ENCODE results near the gene SGMS1. TPM values are rescaled to one million over a fixed set of nuclear protein-coding genes. Genes with fewer than 3 reads are reported as not detected.

Gene SGMS1
- total RNA-seq, 4 donors from 2014 or later, result 80.8 to 98.9 (median 90.7) TPM

- H3K4me3 ChIP-seq (replicated peaks in 1 of 3), result no peak overlapping the region
- H3K9me3 ChIP-seq, result no peaks in the 10 kb centered on the region
- peak overlapping the region; percentile 48 to 81 (median 77) for H3K27ac ChIP-seq
- intact Hi-C loops (cut with DNase I), result no loop called here
- TF ChIP-seq POLR2A (IDR thresholded peaks at IDR 0.05) (no peak), CTCF (IDR thresholded peaks at IDR 0.05) (no peak)
- H3K4me1 ChIP-seq, result peaks cover 26 to 33% of the 10 kb centered on the region in 2 donors
- peak; percentile 20 to 35 for DNase-seq
- H3K36me3 ChIP-seq, result no peaks in the 10 kb centered on the region
- WGBS, 2 donors, result 27 to 38% methylated on average over 5 of the region's 5 CpGs
- no peaks in the 10 kb centered on the region for H3K27me3 ChIP-seq
Measured at GRCh38 chr10:50561266-50561665, 62.5 kb downstream of the SGMS1 start.

DNA sequence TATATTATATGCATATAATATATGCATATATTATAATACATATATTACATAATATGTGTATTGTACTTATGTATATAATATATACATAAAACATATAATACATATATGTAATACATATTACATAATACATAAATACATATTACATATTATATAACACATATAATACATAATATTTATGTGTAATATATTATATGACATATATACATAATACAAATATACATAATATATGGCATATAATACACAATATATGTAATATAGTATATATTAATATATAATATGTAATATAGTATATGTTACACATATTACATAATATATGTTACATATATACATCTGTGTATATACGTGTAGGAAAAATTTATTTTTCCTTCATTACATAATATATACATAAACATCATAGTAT is 63.4 kb downstream of the SGMS1 start:
- Histone ChIP-seq H3K27ac (peak overlapping the region in 2 of 3 donors; percentile 77 to 81), H3K27me3 (no peaks in the 10 kb centered on the region), H3K9me3 (no peaks in the 10 kb centered on the region), H3K4me1 (peaks cover 28 to 39% of the 10 kb centered on the region in 2 donors), H3K4me3 (replicated peaks in 1 of 3) (no peak overlapping the region), H3K36me3 (no peaks in the 10 kb centered on the region)
- TF ChIP-seq POLR2A (IDR thresholded peaks at IDR 0.05), result no peak
- TF ChIP-seq CTCF (IDR thresholded peaks at IDR 0.05), result no peak
- intact Hi-C loops (cut with DNase I), result no loop called here
- no peak for DNase-seq
- WGBS, 2 donors, result 87 to 94% methylated on average over 1 of the region's 1 CpG

DNA sequence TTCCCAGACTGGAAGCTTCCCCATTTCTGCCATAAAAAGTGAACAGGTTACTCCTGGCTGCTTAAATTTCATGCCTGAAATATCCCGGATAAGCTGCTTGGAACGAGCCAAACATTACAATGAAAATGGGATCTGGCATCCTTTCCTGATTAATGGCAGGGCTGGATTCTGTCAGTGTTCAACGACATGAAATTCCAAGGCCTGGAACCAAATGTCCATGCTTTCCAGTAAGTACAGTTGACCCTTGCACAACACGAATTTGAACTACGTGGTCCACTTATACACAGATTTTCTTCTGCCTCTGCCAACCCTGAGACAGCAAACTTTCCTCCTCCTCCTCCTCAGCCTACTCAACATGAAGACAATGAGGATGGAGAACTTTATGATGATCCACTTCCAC is 65.4 kb downstream of the SGMS1 start:
- H3K36me3 ChIP-seq, result no peaks in the 10 kb centered on the region
- H3K27me3 ChIP-seq, result no peaks in the 10 kb centered on the region
- peaks cover 46 to 52% of the 10 kb centered on the region in 2 donors for H3K4me1 ChIP-seq
- TF ChIP-seq CTCF (IDR thresholded peaks at IDR 0.05) (no peak), POLR2A (IDR thresholded peaks at IDR 0.05) (no peak)
- WGBS, 2 donors, result 62 to 64% methylated on average over 5 of the region's 5 CpGs
- no peaks in the 10 kb centered on the region for H3K9me3 ChIP-seq
- peak overlapping the region in 1 of 3 donors; percentile 7 for H3K27ac ChIP-seq
- intact Hi-C loops (cut with DNase I), result loop anchor here (5.0 kb wide), 1 partner anchor 69 kb away; no protein-coding TSS in a partner anchor
- DNase-seq, result no peak
- no peak overlapping the region for H3K4me3 ChIP-seq (replicated peaks in 1 of 3)

GRCh38 chr10:50557130-50557682 is 66.5 kb downstream of the SGMS1 start:
- no peaks in the 10 kb centered on the region for H3K36me3 ChIP-seq
- peaks cover 45 to 49% of the 10 kb centered on the region in 2 donors for H3K4me1 ChIP-seq
- no peaks in the 10 kb centered on the region for H3K27me3 ChIP-seq
- no peak overlapping the region for H3K27ac ChIP-seq
- H3K9me3 ChIP-seq, result no peaks in the 10 kb centered on the region
- intact Hi-C loops (cut with DNase I), result loop anchor here (5.0 kb wide), 1 partner anchor 70 kb away; no protein-coding TSS in a partner anchor
- DNase-seq, result no peak
- TF ChIP-seq POLR2A (IDR thresholded peaks at IDR 0.05) (no peak), CTCF (IDR thresholded peaks at IDR 0.05) (no peak)
- no peak overlapping the region for H3K4me3 ChIP-seq (replicated peaks in 1 of 3)
- WGBS, 2 donors, result 84 to 86% methylated on average over 1 of the region's 1 CpG

DNA sequence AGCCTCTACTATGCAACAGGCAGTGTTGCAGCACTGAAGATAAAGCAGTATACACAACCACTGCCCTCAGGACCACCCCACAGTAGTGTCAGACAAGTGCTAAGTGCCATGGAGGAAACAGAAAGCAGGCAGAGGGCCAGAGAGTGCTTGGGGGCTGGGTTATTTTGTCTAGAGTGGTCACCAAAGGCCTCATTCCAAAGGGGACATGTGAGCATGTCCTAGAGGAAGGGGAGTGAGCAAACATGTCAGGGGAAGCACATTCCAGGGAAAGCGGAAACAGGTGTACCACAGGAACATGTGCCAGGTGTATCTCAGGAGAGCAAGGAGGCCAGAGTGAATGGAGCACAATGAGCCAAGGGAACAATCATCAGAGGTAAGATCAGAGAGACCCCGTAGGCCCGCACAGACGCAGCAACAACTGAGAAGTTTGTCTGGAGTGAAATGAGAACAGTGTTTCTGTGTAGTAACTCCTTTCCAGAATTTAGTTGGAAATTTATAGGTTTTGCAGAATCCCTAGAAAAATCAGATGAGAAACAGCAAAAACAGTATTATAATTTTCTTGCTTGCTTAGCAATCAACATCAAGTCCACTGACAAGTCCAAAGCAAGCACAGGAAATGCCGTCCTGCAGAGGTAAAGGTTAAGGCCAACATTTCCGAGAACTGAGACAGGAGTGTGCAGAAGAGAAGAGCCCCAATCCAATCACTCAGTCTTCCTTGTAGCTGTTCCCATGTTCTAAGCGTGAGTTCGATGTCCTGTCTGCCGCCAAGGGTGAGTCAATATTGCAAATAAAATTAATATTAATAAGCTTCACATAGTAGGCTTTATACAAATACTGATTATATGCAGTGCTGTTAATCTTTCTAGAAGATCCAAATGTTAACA is 67.3 kb downstream of the SGMS1 start:
- Histone ChIP-seq H3K9me3 (no peaks in the 10 kb centered on the region), H3K27ac (peak overlapping the region in 2 of 3 donors; percentile 25 to 43), H3K27me3 (no peaks in the 10 kb centered on the region), H3K4me3 (replicated peaks in 1 of 3) (no peak overlapping the region), H3K36me3 (no peaks in the 10 kb centered on the region), H3K4me1 (peaks cover 37 to 42% of the 10 kb centered on the region in 2 donors)
- intact Hi-C loops (cut with DNase I), result loop anchor here (5.0 kb wide), 1 partner anchor 71 kb away; no protein-coding TSS in a partner anchor
- WGBS, 2 donors, result 91 to 95% methylated on average over 9 of the region's 9 CpGs
- TF ChIP-seq POLR2A (IDR thresholded peaks at IDR 0.05) (no peak), CTCF (IDR thresholded peaks at IDR 0.05) (no peak)
- DNase-seq, result peak in 1 of 2 donors; percentile 33
